Stimulated activated CD4-positive, alpha-beta T cell treated with anti-CD3 and anti-CD28 coated beads, Interleukin-2, amount 100 ng/mL, for 24 hours (primary cell): Measurements from ENCODE around the gene UPK3BL2.
"Not testable (repeated sequence)": the region's sequence is repeated elsewhere in the genome, so short reads cannot be mapped to it uniquely, and the experiment has no call there.

Source experiments
- DNase-seq, 2 donors: peaks; one replicate each; pipeline ENCODE4 v3.0.0-alpha.2; 2020

The UPK3BL2 gene, protein sequence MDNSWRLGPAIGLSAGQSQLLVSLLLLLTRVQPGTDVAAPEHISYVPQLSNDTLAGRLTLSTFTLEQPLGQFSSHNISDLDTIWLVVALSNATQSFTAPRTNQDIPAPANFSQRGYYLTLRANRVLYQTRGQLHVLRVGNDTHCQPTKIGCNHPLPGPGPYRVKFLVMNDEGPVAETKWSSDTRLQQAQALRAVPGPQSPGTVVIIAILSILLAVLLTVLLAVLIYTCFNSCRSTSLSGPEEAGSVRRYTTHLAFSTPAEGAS

DNA sequence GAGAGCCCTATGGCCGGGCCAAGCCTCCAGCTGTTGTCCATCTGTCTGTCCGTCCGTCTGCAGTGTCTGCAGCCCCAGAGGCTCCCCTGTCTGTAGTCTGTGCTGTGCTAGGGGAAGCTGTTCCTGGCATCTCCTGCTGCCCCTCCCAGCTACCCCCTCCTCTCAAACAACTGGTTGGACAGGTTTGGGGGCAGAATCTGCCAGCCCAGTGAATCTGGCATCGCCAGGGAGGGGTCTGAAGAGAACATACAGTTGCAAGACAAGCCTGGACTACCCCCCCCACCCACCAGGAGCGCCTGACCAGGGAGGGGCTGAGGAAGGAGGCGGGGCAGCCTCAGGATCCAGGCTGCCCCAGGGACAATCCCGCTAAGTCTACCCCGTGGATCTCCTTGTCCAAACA is at the start of gene UPK3BL2:
UPK3BL2 (minus strand) TSS at position 101 of the 400 bp plus-strand sequence; CDS start at position 41, 60 bp downstream.
- not testable (repeated sequence) for DNase-seq

GRCh38 chr7:102592477-102593019 is 49.1 kb upstream of the UPK3BL2 start:
- DNase-seq, result peak; percentile 30 to 33

DNA sequence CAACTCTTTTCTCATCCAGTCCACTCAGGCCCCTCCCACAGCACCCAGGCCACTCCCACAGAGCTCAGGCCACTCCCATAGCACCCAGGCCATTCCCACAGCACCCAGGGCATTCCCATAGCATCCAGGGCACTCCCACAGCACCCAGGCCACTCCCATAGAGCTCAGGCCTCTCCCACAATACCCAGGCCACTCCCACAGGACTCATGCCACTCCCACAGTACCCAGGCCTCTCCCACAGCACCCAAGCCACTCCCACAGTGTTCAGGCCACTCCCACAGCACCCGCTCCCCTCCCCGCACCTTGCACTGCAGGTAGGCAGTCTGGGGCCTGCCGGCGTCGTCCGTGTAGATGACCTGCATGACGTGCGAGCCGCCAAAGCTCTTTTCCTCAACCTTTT is 46.4 kb upstream of the UPK3BL2 start:
- not testable (repeated sequence) for DNase-seq

- DNase-seq, result not testable (repeated sequence)
These were observed 40.0 kb upstream of the UPK3BL2 start for GRCh38 chr7:102583495-102583894.

GRCh38 chr7:102581722-102582121 is 38.2 kb upstream of the UPK3BL2 start:
- not testable (repeated sequence) for DNase-seq

- DNase-seq, result not testable (repeated sequence)
These were observed 35.0 kb upstream of the UPK3BL2 start for GRCh38 chr7:102578486-102578885.

GRCh38 chr7:102577315-102578240 is 34.1 kb upstream of the UPK3BL2 start:
- peak in 1 of 2 donors; percentile 15 for DNase-seq

- DNase-seq, result not testable (repeated sequence)
These were observed 32.9 kb upstream of the UPK3BL2 start for GRCh38 chr7:102576363-102576762.

- DNase-seq, result not testable (repeated sequence)
These were observed 31.1 kb upstream of the UPK3BL2 start for GRCh38 chr7:102574607-102575006.

- DNase-seq, result peak; percentile 100
These were observed 29.1 kb upstream of the UPK3BL2 start, which contains the start of gene POLR2J3 for GRCh38 chr7:102572261-102573239. Gene POLR2J3, minus strand, starts transcription at chr7:102572583. Its CDS starts 62 bp downstream, at chr7:102572521.

DNA sequence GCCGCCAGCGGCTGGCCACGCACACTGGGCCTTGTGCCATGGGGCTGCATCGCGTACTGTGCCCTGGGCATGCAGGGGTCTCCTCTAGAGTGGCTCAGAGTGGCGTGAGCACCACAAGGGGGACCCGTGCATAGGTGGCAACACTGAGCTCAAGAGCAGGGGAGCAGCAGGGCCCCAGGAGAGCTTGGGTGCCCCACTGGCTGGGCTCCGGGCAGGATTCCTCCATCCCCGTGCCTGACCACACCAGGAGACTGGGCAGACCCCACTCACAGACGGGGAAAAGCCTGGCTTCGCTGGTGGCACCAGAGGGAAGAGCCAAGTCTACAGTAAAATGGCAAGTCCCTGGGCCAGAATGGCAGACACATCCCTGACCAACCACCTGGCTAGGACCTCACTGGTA is 25.1 kb upstream of the UPK3BL2 start:
- DNase-seq, result not testable (repeated sequence)

DNA sequence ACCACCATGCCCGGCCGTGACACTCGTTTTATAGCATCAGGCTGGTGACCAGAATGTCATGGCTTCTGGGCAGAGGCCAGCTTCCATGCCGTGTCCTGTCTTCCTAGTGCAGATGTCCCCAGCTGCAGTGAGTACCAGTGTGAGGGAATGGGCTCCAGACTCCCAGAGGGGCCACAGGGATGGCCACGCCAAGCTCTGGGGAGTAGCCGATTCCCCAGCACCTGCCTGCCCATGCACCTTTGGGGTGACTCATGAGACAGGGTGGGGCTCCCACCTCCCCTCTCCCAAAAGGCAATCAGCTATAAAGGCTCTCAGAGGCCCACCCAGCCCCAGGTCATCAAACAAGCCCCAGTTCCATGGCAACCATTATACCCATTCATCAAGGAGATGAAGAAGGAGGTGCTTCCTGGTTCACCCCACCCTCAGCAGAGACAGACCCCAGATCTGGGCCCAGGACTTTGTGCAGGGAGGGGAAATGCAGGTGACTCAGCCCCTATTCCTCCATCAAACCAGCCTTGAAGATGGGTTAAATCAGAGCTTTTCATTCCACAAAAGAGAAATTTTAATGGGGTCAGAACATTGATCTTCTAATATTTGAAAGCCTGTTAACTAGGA is 7.4 kb upstream of the UPK3BL2 start, which contains the start of gene SPDYE2:
SPDYE2 (plus strand) TSS at position 419 of the 615 bp plus-strand sequence. CDS start 2,030 bp downstream, outside the sequence.
- DNase-seq, result not testable (repeated sequence)

- DNase-seq, result not testable (repeated sequence)
These were observed 2.9 kb upstream of the UPK3BL2 start for GRCh38 chr7:102546353-102546752.

DNA sequence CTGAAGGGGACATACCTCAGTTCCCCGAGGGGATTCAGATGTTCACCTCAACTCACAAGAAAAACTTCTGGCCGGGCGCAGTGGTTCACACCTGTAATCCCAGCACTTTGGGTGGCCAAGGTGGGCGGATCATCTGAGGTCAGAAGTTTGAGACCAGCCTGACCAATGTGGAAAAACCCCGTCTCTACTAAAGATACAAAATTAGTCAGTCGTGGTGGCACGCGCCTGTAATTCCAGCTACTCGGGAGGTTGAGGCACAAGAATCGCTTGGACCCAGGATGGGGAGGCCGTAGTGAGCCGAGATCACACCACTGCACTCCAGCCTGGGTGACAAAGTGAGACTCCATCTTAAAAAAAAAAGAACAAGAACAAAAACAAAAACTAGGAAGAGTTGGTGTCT is 1.8 kb upstream of the UPK3BL2 start:
- DNase-seq, result not testable (repeated sequence)

DNA sequence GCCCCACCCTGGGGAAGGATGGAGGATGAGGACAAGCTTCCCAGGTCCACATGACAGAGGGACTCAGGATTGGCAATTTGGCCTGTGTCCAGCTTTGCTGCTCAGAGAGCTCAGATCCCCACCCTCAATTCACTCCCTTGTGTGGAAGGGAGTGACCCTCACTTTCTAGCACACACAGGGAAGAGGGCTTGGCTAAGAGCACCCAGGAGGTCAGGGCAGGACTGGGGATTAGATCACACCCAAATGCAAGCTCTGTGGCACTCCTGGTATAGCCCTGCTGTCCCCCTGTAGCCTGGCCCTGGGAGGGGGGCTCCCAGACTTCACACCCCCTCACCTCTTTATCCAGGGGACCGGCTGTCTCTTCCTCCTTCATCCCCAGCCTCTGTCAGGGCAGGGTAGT is 876 bp upstream of the UPK3BL2 start:
- DNase-seq, result not testable (repeated sequence)

- DNase-seq, result not testable (repeated sequence)
These were observed 725 bp downstream of the UPK3BL2 start for GRCh38 chr7:102542771-102543170.

DNA sequence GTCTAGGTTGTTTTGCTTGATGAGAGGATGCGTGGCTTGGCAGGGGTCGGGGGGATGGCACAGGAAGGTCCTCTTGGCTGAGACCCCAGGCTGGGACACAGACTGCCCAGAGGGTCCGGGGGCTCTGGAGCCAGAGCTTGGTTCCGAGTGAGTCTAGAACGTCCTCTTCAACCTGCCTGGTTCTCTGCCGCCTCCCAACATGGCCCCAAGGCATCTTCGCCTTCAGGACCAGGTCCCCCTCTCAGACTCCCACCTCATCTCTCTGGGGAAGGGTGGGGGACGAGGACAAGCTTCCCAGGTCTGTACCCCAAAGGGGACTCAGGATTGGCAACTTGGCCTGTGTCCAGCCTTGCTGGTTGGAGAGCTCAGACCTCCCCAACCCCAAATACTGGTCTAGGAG is 1.4 kb downstream of the UPK3BL2 start:
- DNase-seq, result not testable (repeated sequence)

- DNase-seq, result not testable (repeated sequence)
These were observed 2.9 kb downstream of the UPK3BL2 start for GRCh38 chr7:102540604-102541003.

GRCh38 chr7:102535062-102535615 is 8.4 kb downstream of the UPK3BL2 start:
- DNase-seq, result not testable (repeated sequence)

DNA sequence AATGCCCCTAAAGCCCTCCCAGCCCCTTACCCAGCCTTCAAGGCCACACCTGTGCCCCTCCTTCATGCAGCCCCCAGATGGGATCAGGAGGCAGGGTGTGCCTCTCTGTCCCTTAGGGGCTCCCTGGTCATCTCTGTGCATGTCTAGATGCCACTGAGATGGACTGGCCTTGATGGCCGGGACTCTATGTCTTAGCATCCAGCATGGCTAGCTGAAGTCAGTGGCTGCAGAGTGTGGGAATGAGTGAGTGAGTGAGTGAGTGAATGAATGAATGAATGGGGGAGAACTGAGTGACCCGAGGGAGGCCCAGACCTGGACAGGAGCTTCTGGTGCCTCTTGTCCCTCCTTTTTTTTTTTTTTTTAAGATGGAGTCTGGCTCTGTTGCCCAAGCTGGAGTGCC is 11.4 kb downstream of the UPK3BL2 start:
- DNase-seq, result not testable (repeated sequence)

DNA sequence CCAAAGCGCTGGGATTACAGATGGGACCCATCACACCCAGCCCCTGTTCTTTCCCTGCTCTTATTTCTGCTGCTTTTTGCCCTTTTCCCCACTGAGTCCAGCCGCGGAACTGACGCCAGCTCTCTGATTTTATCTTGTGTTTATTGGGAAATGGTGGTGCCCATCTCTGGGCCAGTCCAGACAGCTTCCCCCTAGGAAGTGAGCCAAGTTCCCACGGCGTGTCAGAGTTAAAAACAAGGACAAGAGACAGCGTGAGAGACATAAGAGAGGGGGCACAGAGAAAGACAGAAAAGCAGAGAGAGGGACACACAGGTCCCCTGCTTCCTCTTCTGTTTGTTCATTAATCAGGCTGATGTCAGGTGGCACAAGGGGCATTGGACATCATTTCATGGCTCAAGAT is 11.9 kb downstream of the UPK3BL2 start:
- not testable (repeated sequence) for DNase-seq
